HG03354 (cell line): Measurements from ENCODE around the gene NOS1AP.
"Not testable (repeated sequence)": the region's sequence is repeated elsewhere in the genome, so short reads cannot be mapped to it uniquely, and the experiment has no call there.

Source experiments
- ATAC-seq: cut with Tn5 transposase; IDR thresholded peaks from one replicate; pipeline ENCODE4 v1.9.1; 2021; ENCODE audit warnings: mild to moderate bottlenecking; ENCODE audit not compliant: unreplicated experiment, poor library complexity, severe bottlenecking

NOS1AP gene

GRCh38 chr1:162407539-162407938 lies 338.0 kb downstream of the NOS1AP start:
- ATAC-seq, result no peak

- no peak for ATAC-seq
These were observed 342.5 kb downstream of the NOS1AP start, which contains the start of gene SH2D1B for GRCh38 chr1:162412002-162412401. Gene SH2D1B (minus strand): TSS chr1:162412136. CDS start chr1:162412016, 120 bp downstream.

GRCh38 chr1:162416215-162416614 lies 346.7 kb downstream of the NOS1AP start:
- no peak for ATAC-seq

GRCh38 chr1:162416909-162417308 lies 347.4 kb downstream of the NOS1AP start:
- no peak for ATAC-seq

- ATAC-seq, result no peak
These were observed 348.2 kb downstream of the NOS1AP start for GRCh38 chr1:162417650-162418049.

GRCh38 chr1:162418584-162418983 lies 349.1 kb downstream of the NOS1AP start:
- ATAC-seq, result not testable (repeated sequence)

GRCh38 chr1:162419450-162419931 lies 350.0 kb downstream of the NOS1AP start:
- ATAC-seq, result not testable (repeated sequence)
